HG03095 (cell line): ENCODE data around the gene ELMO1.

Experiments used
- ATAC-seq: cut with Tn5 transposase; IDR thresholded peaks from one replicate; pipeline ENCODE4 v1.9.1; 2021; ENCODE audit warnings: moderate library complexity; ENCODE audit not compliant: unreplicated experiment

ELMO1 gene

GRCh38 chr7:37283716-37284115 lies 164.9 kb downstream of the ELMO1 start:
- ATAC-seq: no peak

GRCh38 chr7:37282927-37283326 lies 165.7 kb downstream of the ELMO1 start:
- no peak for ATAC-seq

GRCh38 chr7:37282093-37282444 lies 166.6 kb downstream of the ELMO1 start:
- no peak for ATAC-seq

GRCh38 chr7:37281368-37282092 lies 167.1 kb downstream of the ELMO1 start:
- ATAC-seq: no peak

- no peak for ATAC-seq
These were observed 171.2 kb downstream of the ELMO1 start for GRCh38 chr7:37277513-37277912.

- ATAC-seq: no peak
These were observed 173.5 kb downstream of the ELMO1 start for GRCh38 chr7:37275078-37275710.

GRCh38 chr7:37273891-37274290 lies 174.8 kb downstream of the ELMO1 start:
- no peak for ATAC-seq

GRCh38 chr7:37269711-37270508 lies 178.8 kb downstream of the ELMO1 start:
- no peak for ATAC-seq

GRCh38 chr7:37267251-37267650 lies 181.4 kb downstream of the ELMO1 start:
- no peak for ATAC-seq

- no peak for ATAC-seq
These were observed 182.8 kb downstream of the ELMO1 start for GRCh38 chr7:37265876-37266275.

- no peak for ATAC-seq
These were observed 183.7 kb downstream of the ELMO1 start for GRCh38 chr7:37265006-37265405.

GRCh38 chr7:37262181-37262580 lies 186.5 kb downstream of the ELMO1 start:
- ATAC-seq: no peak

GRCh38 chr7:37259319-37259821 lies 189.3 kb downstream of the ELMO1 start:
- no peak for ATAC-seq

GRCh38 chr7:37256631-37257030 lies 192.0 kb downstream of the ELMO1 start:
- ATAC-seq: no peak

GRCh38 chr7:37255327-37255944 lies 193.2 kb downstream of the ELMO1 start:
- ATAC-seq: no peak

GRCh38 chr7:37251222-37251621 lies 197.4 kb downstream of the ELMO1 start:
- no peak for ATAC-seq

- no peak for ATAC-seq
These were observed 199.4 kb downstream of the ELMO1 start for GRCh38 chr7:37249240-37249639.

- no peak for ATAC-seq
These were observed 200.2 kb downstream of the ELMO1 start for GRCh38 chr7:37248396-37248861.

- ATAC-seq: no peak
These were observed 200.8 kb downstream of the ELMO1 start for GRCh38 chr7:37247861-37248260.

- ATAC-seq: no peak
These were observed 203.1 kb downstream of the ELMO1 start for GRCh38 chr7:37245590-37245989.

- no peak for ATAC-seq
These were observed 211.8 kb downstream of the ELMO1 start for GRCh38 chr7:37236906-37237305.
